Measurements from ENCODE around the gene CPEB1.

GRCh38 chr15:82540984-82541431 is 106.2 kb downstream of the CPEB1 start:
- TF ChIP-seq POLR2A (IDR thresholded peaks at IDR 0.05) (no peak), EP300 (IDR thresholded peaks at IDR 0.05) (no peak)
- TF ChIP-seq, protein P1, sequence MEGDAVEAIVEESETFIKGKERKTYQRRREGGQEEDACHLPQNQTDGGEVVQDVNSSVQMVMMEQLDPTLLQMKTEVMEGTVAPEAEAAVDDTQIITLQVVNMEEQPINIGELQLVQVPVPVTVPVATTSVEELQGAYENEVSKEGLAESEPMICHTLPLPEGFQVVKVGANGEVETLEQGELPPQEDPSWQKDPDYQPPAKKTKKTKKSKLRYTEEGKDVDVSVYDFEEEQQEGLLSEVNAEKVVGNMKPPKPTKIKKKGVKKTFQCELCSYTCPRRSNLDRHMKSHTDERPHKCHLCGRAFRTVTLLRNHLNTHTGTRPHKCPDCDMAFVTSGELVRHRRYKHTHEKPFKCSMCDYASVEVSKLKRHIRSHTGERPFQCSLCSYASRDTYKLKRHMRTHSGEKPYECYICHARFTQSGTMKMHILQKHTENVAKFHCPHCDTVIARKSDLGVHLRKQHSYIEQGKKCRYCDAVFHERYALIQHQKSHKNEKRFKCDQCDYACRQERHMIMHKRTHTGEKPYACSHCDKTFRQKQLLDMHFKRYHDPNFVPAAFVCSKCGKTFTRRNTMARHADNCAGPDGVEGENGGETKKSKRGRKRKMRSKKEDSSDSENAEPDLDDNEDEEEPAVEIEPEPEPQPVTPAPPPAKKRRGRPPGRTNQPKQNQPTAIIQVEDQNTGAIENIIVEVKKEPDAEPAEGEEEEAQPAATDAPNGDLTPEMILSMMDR (IDR thresholded peaks at IDR 0.05) = no peak

All from stomach (tissue), 4 donors.